ENCODE data around the gene NEUROG1. TPM values are rescaled to one million over a fixed set of nuclear protein-coding genes. Genes with fewer than 3 reads are reported as not detected.

The NEUROG1 gene
- total and polyA plus RNA-seq, 4 donors, result not detected

- TF ChIP-seq, protein P1, sequence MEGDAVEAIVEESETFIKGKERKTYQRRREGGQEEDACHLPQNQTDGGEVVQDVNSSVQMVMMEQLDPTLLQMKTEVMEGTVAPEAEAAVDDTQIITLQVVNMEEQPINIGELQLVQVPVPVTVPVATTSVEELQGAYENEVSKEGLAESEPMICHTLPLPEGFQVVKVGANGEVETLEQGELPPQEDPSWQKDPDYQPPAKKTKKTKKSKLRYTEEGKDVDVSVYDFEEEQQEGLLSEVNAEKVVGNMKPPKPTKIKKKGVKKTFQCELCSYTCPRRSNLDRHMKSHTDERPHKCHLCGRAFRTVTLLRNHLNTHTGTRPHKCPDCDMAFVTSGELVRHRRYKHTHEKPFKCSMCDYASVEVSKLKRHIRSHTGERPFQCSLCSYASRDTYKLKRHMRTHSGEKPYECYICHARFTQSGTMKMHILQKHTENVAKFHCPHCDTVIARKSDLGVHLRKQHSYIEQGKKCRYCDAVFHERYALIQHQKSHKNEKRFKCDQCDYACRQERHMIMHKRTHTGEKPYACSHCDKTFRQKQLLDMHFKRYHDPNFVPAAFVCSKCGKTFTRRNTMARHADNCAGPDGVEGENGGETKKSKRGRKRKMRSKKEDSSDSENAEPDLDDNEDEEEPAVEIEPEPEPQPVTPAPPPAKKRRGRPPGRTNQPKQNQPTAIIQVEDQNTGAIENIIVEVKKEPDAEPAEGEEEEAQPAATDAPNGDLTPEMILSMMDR (IDR thresholded peaks at IDR 0.05; ENCODE audit: control extremely low read depth, extremely low read depth), result no peak
- no peaks in the 10 kb centered on the region for H3K27me3 ChIP-seq (ENCODE audit: control insufficient read depth in 3 of 3, insufficient read depth in 3 of 3, low read length in 2 of 3)
- no peak for ATAC-seq (ENCODE audit: insufficient read depth, low FRiP score)
- no peak overlapping the region for H3K9ac ChIP-seq (ENCODE audit: insufficient read depth in 1 of 2, low read length in 2 of 2)
- H3K4me1 ChIP-seq (ENCODE audit: control insufficient read depth in 5 of 5, insufficient read depth in 5 of 5, low read length in 5 of 5), result peaks cover 0 to 4% (median 0%) of the 10 kb centered on the region in 5 donors
- H3K36me3 ChIP-seq (ENCODE audit: control insufficient read depth in 4 of 4, insufficient read depth in 4 of 4, low read length in 4 of 4), result no peaks in the 10 kb centered on the region
- peaks cover 0 to 3% (median 0%) of the 10 kb centered on the region in 4 donors for H3K9me3 ChIP-seq (ENCODE audit: control insufficient read depth in 4 of 4, insufficient read depth in 3 of 4, low read length in 3 of 4)
- DNase-seq, result no peak
- WGBS, 2 donors, result 78 to 89% methylated on average over 5 of the region's 5 CpGs
- no peak overlapping the region for H3K4me3 ChIP-seq
- no peak overlapping the region for H3K27ac ChIP-seq (ENCODE audit: low read depth in 1 of 2, low read length in 1 of 2)
Measured at GRCh38 chr5:135564331-135564730, 28.6 kb upstream of the NEUROG1 start.

GRCh38 chr5:135561266-135561665, 25.5 kb upstream of the NEUROG1 start:
- no peak for DNase-seq
- 79 to 83% methylated on average over 6 of the region's 6 CpGs for WGBS, 2 donors
- TF ChIP-seq, protein P1 (IDR thresholded peaks at IDR 0.05; ENCODE audit: control extremely low read depth, extremely low read depth), result no peak

DNA sequence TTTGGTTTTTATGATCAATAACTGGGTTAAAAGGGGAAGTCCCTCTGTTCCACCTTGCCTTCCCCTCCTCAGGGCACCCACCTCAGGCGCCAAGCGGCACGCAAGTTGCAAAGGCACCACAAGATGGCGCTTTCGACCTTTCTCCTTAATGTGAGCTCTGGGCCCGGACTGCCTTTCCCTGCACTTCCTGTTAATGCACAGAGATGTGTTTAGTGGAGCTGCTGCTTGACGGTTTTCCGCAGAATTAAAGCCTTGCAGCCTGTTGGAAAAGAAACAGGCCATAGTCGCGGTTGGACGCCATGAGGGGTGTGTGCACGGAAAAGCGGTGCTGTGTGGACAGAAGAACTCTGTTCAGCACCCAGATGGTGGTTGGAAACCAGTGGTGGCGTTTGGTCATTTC, 25.1 kb upstream of the NEUROG1 start:
- H3K27ac ChIP-seq (ENCODE audit: low read depth in 1 of 2, low read length in 1 of 2), result no peak overlapping the region
- DNase-seq, result peak; percentile 88 to 92 (median 89)
- peaks cover 0 to 3% (median 0%) of the 10 kb centered on the region in 4 donors for H3K9me3 ChIP-seq (ENCODE audit: control insufficient read depth in 4 of 4, insufficient read depth in 3 of 4, low read length in 3 of 4)
- ATAC-seq (ENCODE audit: insufficient read depth, low FRiP score), result no peak
- no peaks in the 10 kb centered on the region for H3K36me3 ChIP-seq (ENCODE audit: control insufficient read depth in 4 of 4, insufficient read depth in 4 of 4, low read length in 4 of 4)
- TF ChIP-seq, protein P1 (IDR thresholded peaks at IDR 0.05; ENCODE audit: control extremely low read depth, extremely low read depth), result peak; percentile 59
- 15 to 17% methylated on average over 14 of the region's 14 CpGs for WGBS, 2 donors
- no peak overlapping the region for H3K4me3 ChIP-seq
- no peaks in the 10 kb centered on the region for H3K27me3 ChIP-seq (ENCODE audit: control insufficient read depth in 3 of 3, insufficient read depth in 3 of 3, low read length in 2 of 3)
- H3K4me1 ChIP-seq (ENCODE audit: control insufficient read depth in 5 of 5, insufficient read depth in 5 of 5, low read length in 5 of 5), result peaks cover 0 to 4% (median 0%) of the 10 kb centered on the region in 5 donors
- peak overlapping the region in 1 of 2 donors; percentile 43 for H3K9ac ChIP-seq (ENCODE audit: insufficient read depth in 1 of 2, low read length in 2 of 2)

More at GRCh38 chr5:135561266-135561665, 25.5 kb upstream of the NEUROG1 start:
- Histone ChIP-seq H3K27me3 (ENCODE audit: control insufficient read depth in 3 of 3, insufficient read depth in 3 of 3, low read length in 2 of 3) (no peaks in the 10 kb centered on the region), H3K9ac (ENCODE audit: insufficient read depth in 1 of 2, low read length in 2 of 2) (peak overlapping the region in 1 of 2 donors; percentile 43), H3K4me1 (ENCODE audit: control insufficient read depth in 5 of 5, insufficient read depth in 5 of 5, low read length in 5 of 5) (peaks cover 0 to 4% (median 0%) of the 10 kb centered on the region in 5 donors), H3K36me3 (ENCODE audit: control insufficient read depth in 4 of 4, insufficient read depth in 4 of 4, low read length in 4 of 4) (no peaks in the 10 kb centered on the region), H3K9me3 (ENCODE audit: control insufficient read depth in 4 of 4, insufficient read depth in 3 of 4, low read length in 3 of 4) (peaks cover 0 to 3% (median 0%) of the 10 kb centered on the region in 4 donors), H3K4me3 (no peak overlapping the region), H3K27ac (ENCODE audit: low read depth in 1 of 2, low read length in 1 of 2) (no peak overlapping the region)
- no peak for ATAC-seq (ENCODE audit: insufficient read depth, low FRiP score)

- TF ChIP-seq, protein P1 (IDR thresholded peaks at IDR 0.05; ENCODE audit: control extremely low read depth, extremely low read depth), result no peak
- H3K27me3 ChIP-seq (ENCODE audit: control insufficient read depth in 3 of 3, insufficient read depth in 3 of 3, low read length in 2 of 3), result no peaks in the 10 kb centered on the region
- no peak overlapping the region for H3K27ac ChIP-seq (ENCODE audit: low read depth in 1 of 2, low read length in 1 of 2)
- WGBS, 2 donors, result 35 to 47% methylated on average over 6 of the region's 6 CpGs
- DNase-seq (no peak), ATAC-seq (ENCODE audit: insufficient read depth, low FRiP score) (no peak)
- peaks cover 0 to 3% (median 0%) of the 10 kb centered on the region in 4 donors for H3K9me3 ChIP-seq (ENCODE audit: control insufficient read depth in 4 of 4, insufficient read depth in 3 of 4, low read length in 3 of 4)
- H3K4me3 ChIP-seq, result no peak overlapping the region
- H3K4me1 ChIP-seq (ENCODE audit: control insufficient read depth in 5 of 5, insufficient read depth in 5 of 5, low read length in 5 of 5), result peaks cover 0 to 4% (median 0%) of the 10 kb centered on the region in 5 donors
- no peak overlapping the region for H3K9ac ChIP-seq (ENCODE audit: insufficient read depth in 1 of 2, low read length in 2 of 2)
- no peaks in the 10 kb centered on the region for H3K36me3 ChIP-seq (ENCODE audit: control insufficient read depth in 4 of 4, insufficient read depth in 4 of 4, low read length in 4 of 4)
Measured at GRCh38 chr5:135559354-135559753, 23.6 kb upstream of the NEUROG1 start.

All from lung (tissue), 12 donors.